Spleen (tissue), 13 donors: ENCODE data around the gene SETD1B. TPM values are rescaled to one million over a fixed set of nuclear protein-coding genes. Genes with fewer than 3 reads are reported as not detected.
"Not testable (repeated sequence)": the region's sequence is repeated elsewhere in the genome, so short reads cannot be mapped to it uniquely, and the experiment has no call there.

ENCODE experiments used
- DNase-seq: peaks from one replicate; pipeline ENCODE4 v3.0.0-alpha.2; 2020
- H3K27ac ChIP-seq, 8 donors: fragments of 200-600 bp; sonication (generic) in 7 of 8; 1 replicate in 4 of 8; 2 replicates in 4 of 8; pipeline versions ENCODE4 v1.5.0 to v1.8.0; 2016 to 2021; ENCODE audit warnings: inconsistent platforms in 4 of 8, mild to moderate bottlenecking in 4 of 8, moderate library complexity in 1 of 8
- H3K27me3 ChIP-seq, 7 donors: fragments of 200-600 bp; sonication (generic) in 6 of 7; replicated peaks in 1 of 7; 1 replicate in 4 of 7; 2 replicates in 3 of 7; pipeline versions ENCODE4 v1.5.0 to v1.8.0; 2016 to 2021; ENCODE audit warnings: inconsistent platforms in 3 of 7, mild to moderate bottlenecking in 1 of 7
- H3K36me3 ChIP-seq, 6 donors: fragments of 200-600 bp; sonication (generic) in 5 of 6; 1 replicate in 4 of 6; 2 replicates in 2 of 6; pipeline versions ENCODE4 v1.5.0 to v1.8.0; 2016 to 2021; ENCODE audit warnings: inconsistent platforms in 2 of 6
- H3K4me1 ChIP-seq, 6 donors: fragments of 200-600 bp; sonication (generic) in 5 of 6; 1 replicate in 3 of 6; 2 replicates in 3 of 6; pipeline versions ENCODE4 v1.5.0 to v1.8.0; 2016 to 2021; ENCODE audit warnings: inconsistent platforms in 3 of 6
- H3K4me3 ChIP-seq, 8 donors: fragments of 200-600 bp; sonication (generic) in 7 of 8; 1 replicate in 4 of 8; 2 replicates in 4 of 8; pipeline versions ENCODE4 v1.5.0 to v1.8.0; 2016 to 2021; ENCODE audit warnings: inconsistent platforms in 4 of 8, mild to moderate bottlenecking in 4 of 8, moderate library complexity in 2 of 8
- H3K9me3 ChIP-seq, 8 donors: fragments of 200-600 bp; sonication (generic) in 7 of 8; 1 replicate in 4 of 8; 2 replicates in 4 of 8; pipeline versions ENCODE4 v1.5.0 to v1.8.0; 2016 to 2021; ENCODE audit warnings: inconsistent platforms in 4 of 8
- CTCF ChIP-seq, 11 experiments: fragments of 200-600 bp in 7 of 11; fragments of 450-650 bp in 4 of 11; sonication (generic) in 4 of 11; IDR thresholded peaks in 8 of 11; conservative IDR thresholded peaks in 3 of 11; 1 replicate in 7 of 11; 2 replicates in 4 of 11; pipeline versions ENCODE4 v1.4.0 to v1.8.0; 2016 to 2021; ENCODE audit warnings: antibody characterized with exemption in 11 of 11, inconsistent platforms in 4 of 11, mild to moderate bottlenecking in 1 of 11
- POLR2A ChIP-seq, 3 donors: fragments of 450-650 bp; IDR thresholded peaks; one replicate each; pipeline ENCODE4 v1.5.1; 2017; ENCODE audit warnings: antibody characterized with exemption in 3 of 3, mild to moderate bottlenecking in 1 of 3
- POLR2AphosphoS5 ChIP-seq, 3 donors: sonication (generic); formaldehyde crosslinking; IDR thresholded peaks; one replicate each; pipeline ENCODE4 v1.5.1; 2017; ENCODE audit warnings: antibody characterized with exemption in 3 of 3
- WGBS, 5 donors: extraction: QIAGEN DNeasy Blood & Tissue Kit in 3 of 5; methylation state at CpG; one replicate each; pipeline versions ENCODE4 v1.1.5 to v1.1.7; 2013 to 2018; 5-methylcytosine and 5-hydroxymethylcytosine counted together
- intact Hi-C: fragments of 100-400 bp; cut with DNase I; formaldehyde crosslinking; loops from one replicate; pipeline ENCODE4 v1.15.0; 2023; ENCODE audit warnings: low total_unique reads
- long read RNA-seq, 2 donors: transcript quantifications; one replicate each; lab custom pipeline, GENCODE V29; 2026
- polyA plus RNA-seq, 3 donors: library from polyadenylated mRNA; stranded (reverse); fragments of 200-250 nt; gene quantifications; one replicate each; pipeline ENCODE4 v1.2.1, GENCODE V29; 2013
- total RNA-seq, 7 donors: library from RNA; depleted of rRNA in 3 of 7; stranded (reverse); fragments of >200 nt in 3 of 7; fragmentation: NEBNext Ultra II Directional in 4 of 7; extraction: Animal tissue kit (Norgen Biotek cat#: 25700) in 4 of 7; gene quantifications; one replicate each; pipeline versions ENCODE4 v1.1.0 to v1.2.1, GENCODE V29; 2016 to 2021
- donor health status: healthy with polysubstance abuse.
- donor health status: DM: no; HTN: no; CAD: no; lungs with moderate emphysema.
- donor health status: DM: no; HTN: no; CAD: no.
- donor health status: Bipolar disorder and iron deficiency.
- donor health status: healthy.
- donor health status: DM: no; HTN: no; CAD: no.
- donor health status: DM: yes; HTN: yes; CAD: no.

The SETD1B gene
- total RNA-seq (10 to 100 TPM; 19.9 to 37.7 (median 31.8) TPM), polyA plus RNA-seq (10 to 100 TPM in 1 of 3 donors, 1 to 10 TPM in 2; 3.3 to 11.9 (median 5.3) TPM)
- long read RNA-seq, donor 1 = 0 reads
- long read RNA-seq, donor 2 = 0 reads

GRCh38 chr12:121803861-121804416 is at the start of gene SETD1B:
Gene SETD1B, plus strand, starts transcription at chr12:121804009. Its CDS starts 729 bp downstream, at chr12:121804738.
- DNase-seq = peak; percentile 91
- Histone ChIP-seq H3K4me1 (peaks cover 27 to 71% (median 46%) of the 10 kb centered on the region in 6 donors), H3K36me3 (peaks cover 0 to 34% (median 10%) of the 10 kb centered on the region in 6 donors), H3K9me3 (no peaks in the 10 kb centered on the region), H3K4me3 (peak within 1 kb of the TSS; percentile 66 to 92 (median 72)), H3K27me3 (no peaks in the 10 kb centered on the region), H3K27ac (peak within 1 kb of the TSS; percentile 99 to 100 (median 100))
- intact Hi-C loops = no loop called here
- 0 to 1% (median 0%) methylated on average over 28 to 74 of the region's 74 CpGs for WGBS, 5 donors
- TF ChIP-seq CTCF (IDR thresholded peaks at IDR 0.05 in 8 of 11, conservative IDR thresholded peaks at IDR 0.05 in 3 of 11) = peak in 1 of 11 experiments; percentile 8
- peak in 2 of 3 donors; percentile 34 to 68 for TF ChIP-seq POLR2AphosphoS5 (IDR thresholded peaks at IDR 0.05)
- peak in 1 of 3 donors; percentile 12 for TF ChIP-seq POLR2A (IDR thresholded peaks at IDR 0.05)

GRCh38 chr12:121754836-121755235 is 49.0 kb upstream of the SETD1B start:
- intact Hi-C loops = no loop called here
- Histone ChIP-seq H3K4me1 (peaks cover 0 to 5% (median 0%) of the 10 kb centered on the region in 6 donors), H3K9me3 (no peaks in the 10 kb centered on the region), H3K36me3 (peaks cover 0 to 21% (median 0%) of the 10 kb centered on the region in 6 donors), H3K4me3 (no peak overlapping the region), H3K27me3 (no peaks in the 10 kb centered on the region), H3K27ac (no peak overlapping the region)
- 93 to 98% (median 96%) methylated on average over 11 of the region's 11 CpGs for WGBS, 5 donors
- DNase-seq = no peak
- TF ChIP-seq POLR2AphosphoS5 (IDR thresholded peaks at IDR 0.05) = no peak
- no peak for TF ChIP-seq POLR2A (IDR thresholded peaks at IDR 0.05)
- no peak for TF ChIP-seq CTCF (IDR thresholded peaks at IDR 0.05 in 8 of 11, conservative IDR thresholded peaks at IDR 0.05 in 3 of 11)

- peaks cover 0 to 21% (median 0%) of the 10 kb centered on the region in 6 donors for H3K36me3 ChIP-seq
- H3K4me3 ChIP-seq = no peak overlapping the region
- no peak for TF ChIP-seq POLR2A (IDR thresholded peaks at IDR 0.05)
- 88 to 96% (median 94%) methylated on average over 3 of the region's 3 CpGs for WGBS, 5 donors
- H3K27ac ChIP-seq = no peak overlapping the region
- peaks cover 0 to 5% (median 0%) of the 10 kb centered on the region in 6 donors for H3K4me1 ChIP-seq
- intact Hi-C loops = no loop called here
- H3K27me3 ChIP-seq = no peaks in the 10 kb centered on the region
- no peaks in the 10 kb centered on the region for H3K9me3 ChIP-seq
- DNase-seq = no peak
These were observed 48.2 kb upstream of the SETD1B start for GRCh38 chr12:121755591-121755990.

GRCh38 chr12:121758536-121758935 is 45.3 kb upstream of the SETD1B start:
- H3K9me3 ChIP-seq, intact Hi-C loops, DNase-seq, H3K4me1 ChIP-seq, H3K4me3 ChIP-seq, H3K27me3 ChIP-seq, H3K36me3 ChIP-seq, H3K27ac ChIP-seq: not testable (repeated sequence)
- 92 to 97% (median 97%) methylated on average over 6 to 22 of the region's 22 CpGs for WGBS, 5 donors

- Histone ChIP-seq H3K36me3 (peaks cover 0 to 5% (median 0%) of the 10 kb centered on the region in 6 donors), H3K27ac (no peak overlapping the region), H3K27me3 (no peaks in the 10 kb centered on the region), H3K4me3 (no peak overlapping the region), H3K9me3 (no peaks in the 10 kb centered on the region), H3K4me1 (no peaks in the 10 kb centered on the region)
- 89 to 95% (median 93%) methylated on average over 6 of the region's 6 CpGs for WGBS, 5 donors
- TF ChIP-seq CTCF (IDR thresholded peaks at IDR 0.05 in 8 of 11, conservative IDR thresholded peaks at IDR 0.05 in 3 of 11) = no peak
- no peak for TF ChIP-seq POLR2A (IDR thresholded peaks at IDR 0.05)
- TF ChIP-seq POLR2AphosphoS5 (IDR thresholded peaks at IDR 0.05) = no peak
- intact Hi-C loops = no loop called here
- DNase-seq = no peak
These were observed 41.5 kb upstream of the SETD1B start for GRCh38 chr12:121762269-121762668.
